GM19372 (cell line): Measurements from ENCODE around the gene FYB1.
"Not testable (repeated sequence)": the region's sequence is repeated elsewhere in the genome, so short reads cannot be mapped to it uniquely, and the experiment has no call there.

Experiments
- ATAC-seq: cut with Tn5 transposase; IDR thresholded peaks from one replicate; pipeline ENCODE4 v1.9.1; 2021; ENCODE audit warnings: mild to moderate bottlenecking, low read depth, moderate library complexity; ENCODE audit not compliant: unreplicated experiment

Gene FYB1

GRCh38 chr5:39191216-39191615, 28.1 kb downstream of the FYB1 start:
- ATAC-seq = no peak

GRCh38 chr5:39190311-39191102, 28.9 kb downstream of the FYB1 start:
- ATAC-seq = no peak

- no peak for ATAC-seq
These were observed 29.9 kb downstream of the FYB1 start for GRCh38 chr5:39189292-39189955.

- ATAC-seq = no peak
These were observed 31.3 kb downstream of the FYB1 start for GRCh38 chr5:39187831-39188731.

GRCh38 chr5:39186722-39187539, 32.4 kb downstream of the FYB1 start:
- no peak for ATAC-seq

GRCh38 chr5:39186289-39186688, 33.1 kb downstream of the FYB1 start:
- no peak for ATAC-seq

- ATAC-seq = no peak
These were observed 33.6 kb downstream of the FYB1 start for GRCh38 chr5:39185761-39186160.

- not testable (repeated sequence) for ATAC-seq
These were observed 39.8 kb downstream of the FYB1 start for GRCh38 chr5:39179561-39179960.

- ATAC-seq = no peak
These were observed 40.5 kb downstream of the FYB1 start for GRCh38 chr5:39178861-39179260.

GRCh38 chr5:39178171-39178570, 41.2 kb downstream of the FYB1 start:
- ATAC-seq = no peak

- no peak for ATAC-seq
These were observed 41.8 kb downstream of the FYB1 start for GRCh38 chr5:39177631-39177964.

- no peak for ATAC-seq
These were observed 42.4 kb downstream of the FYB1 start for GRCh38 chr5:39176759-39177630.

GRCh38 chr5:39175273-39175955, 43.9 kb downstream of the FYB1 start:
- no peak for ATAC-seq

- ATAC-seq = no peak
These were observed 46.3 kb downstream of the FYB1 start for GRCh38 chr5:39173069-39173468.

GRCh38 chr5:39172593-39172992, 46.8 kb downstream of the FYB1 start:
- no peak for ATAC-seq

- no peak for ATAC-seq
These were observed 47.7 kb downstream of the FYB1 start for GRCh38 chr5:39171647-39172046.

GRCh38 chr5:39169081-39169480, 50.3 kb downstream of the FYB1 start:
- ATAC-seq = no peak

GRCh38 chr5:39167972-39168342, 51.4 kb downstream of the FYB1 start:
- no peak for ATAC-seq
